ENCODE measurements around the gene DISC1. TPM values are rescaled to one million over a fixed set of nuclear protein-coding genes. Genes with fewer than 3 reads are reported as not detected.

Gene DISC1
- total and polyA plus RNA-seq, 2 experiments from 2014 or later: 2.1 to 6.5 TPM

- Histone ChIP-seq H4K20me1 (replicated peaks; ENCODE audit: insufficient read depth) (no peaks in the 10 kb centered on the region), H3K4me2 (no peak overlapping the region), H3K4me3 (no peak overlapping the region), H3K9me2 (ENCODE audit: insufficient read depth) (0 out of 2 replicates have a peak, but pooled peaks cover 3% of the 10 kb centered on the region), H3K4me1 (ENCODE audit: insufficient read depth) (no peaks in the 10 kb centered on the region), H3K27ac (ENCODE audit: low read depth) (no peak overlapping the region), H3K36me3 (ENCODE audit: insufficient read depth) (no peaks in the 10 kb centered on the region), H3F3A (replicated peaks; ENCODE audit: low read depth) (no peaks in the 10 kb centered on the region), H2AFZ (no peak overlapping the region), H3K27me3 (ENCODE audit: insufficient read depth) (no peaks in the 10 kb centered on the region), H3K79me2 (replicated peaks; ENCODE audit: insufficient read depth) (no peaks in the 10 kb centered on the region)
- Mint-ChIP-seq H3K36me3 (ENCODE audit: low read depth) (no peaks in the 10 kb centered on the region), H3K9me3 (no peaks in the 10 kb centered on the region), H3K4me3 (no peak overlapping the region), H3K27ac (no peak overlapping the region), H3K4me1 (no peaks in the 10 kb centered on the region), H3K27me3 (ENCODE audit: insufficient read depth, low read depth, poor library complexity) (no peaks in the 10 kb centered on the region)
- DNase-seq (ENCODE audit: low spot score) (no peak), ATAC-seq (no peak)
- TF ChIP-seq POLR2AphosphoS5 (IDR thresholded peaks at IDR 0.05; ENCODE audit: low read depth) (no peak), EZH2phosphoT487 (IDR thresholded peaks at IDR 0.05; ENCODE audit: unreplicated experiment) (no peak), NANOG (IDR thresholded peaks at IDR 0.05; ENCODE audit: borderline replicate concordance) (no peak), CTCF (conservative IDR thresholded peaks at IDR 0.05; ENCODE audit: low read depth in 2 of 2) (no peak), ZNF331 (CRISPR knock-in tag; IDR thresholded peaks at IDR 0.05; ENCODE audit: low read depth) (no peak)
These were observed 15.5 kb upstream of the DISC1 start for GRCh38 chr1:231611111-231611510.

- H3K9me2 ChIP-seq (ENCODE audit: insufficient read depth): 0 out of 2 replicates have a peak, but pooled peaks cover 7% of the 10 kb centered on the region
- H3K4me3 ChIP-seq: no peak overlapping the region
- Mint-ChIP-seq H3K36me3 (ENCODE audit: low read depth) (no peaks in the 10 kb centered on the region), H3K9me3 (no peaks in the 10 kb centered on the region), H3K27me3 (ENCODE audit: insufficient read depth, low read depth, poor library complexity) (no peaks in the 10 kb centered on the region), H3K4me1 (no peaks in the 10 kb centered on the region), H3K27ac (no peak overlapping the region), H3K4me3 (no peak overlapping the region)
- no peaks in the 10 kb centered on the region for H3F3A ChIP-seq (replicated peaks; ENCODE audit: low read depth)
- H4K20me1 ChIP-seq (replicated peaks; ENCODE audit: insufficient read depth): no peaks in the 10 kb centered on the region
- H2AFZ ChIP-seq: no peak overlapping the region
- no peak for ATAC-seq
- no peak overlapping the region for H3K27ac ChIP-seq (ENCODE audit: low read depth)
- no peak overlapping the region for H3K4me2 ChIP-seq
- DNase-seq (ENCODE audit: low spot score): no peak
- H3K27me3 ChIP-seq (ENCODE audit: insufficient read depth): no peaks in the 10 kb centered on the region
- H3K36me3 ChIP-seq (ENCODE audit: insufficient read depth): no peaks in the 10 kb centered on the region
- no peaks in the 10 kb centered on the region for H3K4me1 ChIP-seq (ENCODE audit: insufficient read depth)
- no peaks in the 10 kb centered on the region for H3K79me2 ChIP-seq (replicated peaks; ENCODE audit: insufficient read depth)
- TF ChIP-seq EZH2 (IDR thresholded peaks at IDR 0.05; ENCODE audit: low read depth, unreplicated experiment) (no peak), STAT1 (IDR thresholded peaks at IDR 0.05; ENCODE audit: unreplicated experiment) (no peak), ZNF114 (CRISPR knock-in tag; IDR thresholded peaks at IDR 0.05) (no peak), CREB1 (CRISPR knock-in tag; IDR thresholded peaks at IDR 0.05; ENCODE audit: low read depth) (no peak), ETS1 (IDR thresholded peaks at IDR 0.05) (no peak), EZH2phosphoT487 (IDR thresholded peaks at IDR 0.05; ENCODE audit: unreplicated experiment) (no peak), POLR2AphosphoS5 (IDR thresholded peaks at IDR 0.05; ENCODE audit: low read depth) (no peak), JUNB (IDR thresholded peaks at IDR 0.05; ENCODE audit: unreplicated experiment) (no peak), REST (IDR thresholded peaks at IDR 0.05; ENCODE audit: unreplicated experiment) (no peak), NANOG (IDR thresholded peaks at IDR 0.05; ENCODE audit: borderline replicate concordance) (no peak)
These were observed 14.7 kb upstream of the DISC1 start for GRCh38 chr1:231611851-231612250.
